AG10803 (cell line): ENCODE measurements around the gene DHRS7B.

Experiments
- DNase-seq: peaks from one replicate; pipeline ENCODE4 v3.0.0; 2010; ENCODE audit warnings: low read depth
- H3K4me3 ChIP-seq: 2 replicates; pipeline ENCODE4 v1.5.1; 2011; ENCODE audit warnings: mild to moderate bottlenecking, low read length, control low read depth
- TF ChIP-seq, protein P1 (sequence below): conservative IDR thresholded peaks from 2 replicates; pipeline ENCODE4 v1.5.1; 2011; ENCODE audit warnings: mild to moderate bottlenecking, low read length, control low read depth, inconsistent platforms

The DHRS7B gene

DNA sequence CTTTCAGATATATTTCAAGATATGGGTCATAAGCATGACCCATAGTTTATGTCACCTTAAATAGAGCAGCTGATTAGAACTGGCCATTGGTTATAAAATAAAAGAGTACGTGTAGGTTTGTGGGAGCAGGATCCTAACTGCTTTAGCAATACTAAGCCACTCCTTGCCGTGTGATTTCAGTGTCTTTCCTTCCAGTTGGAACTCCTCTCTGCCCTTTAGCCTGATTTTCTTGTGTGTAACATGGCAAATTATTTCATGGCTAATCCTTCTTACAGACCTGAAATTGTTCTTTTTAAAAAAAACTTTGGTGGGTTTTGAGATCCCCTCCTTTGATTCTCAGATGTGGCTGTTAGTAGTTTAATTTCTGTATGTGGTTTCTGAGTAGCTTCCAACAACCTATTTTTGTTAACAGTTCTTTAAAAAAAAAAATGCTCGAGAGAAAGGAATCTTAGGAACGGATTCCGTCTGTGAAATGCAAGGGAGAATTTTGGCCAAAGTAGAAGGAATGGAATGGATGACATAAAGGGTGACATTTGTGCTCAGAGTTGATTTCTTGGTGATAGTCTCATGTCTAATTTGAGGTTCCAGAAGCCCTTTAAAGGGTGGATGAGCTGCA lies 39.9 kb downstream of the DHRS7B start:
- peak; percentile 94 for DNase-seq
- TF ChIP-seq, protein P1, sequence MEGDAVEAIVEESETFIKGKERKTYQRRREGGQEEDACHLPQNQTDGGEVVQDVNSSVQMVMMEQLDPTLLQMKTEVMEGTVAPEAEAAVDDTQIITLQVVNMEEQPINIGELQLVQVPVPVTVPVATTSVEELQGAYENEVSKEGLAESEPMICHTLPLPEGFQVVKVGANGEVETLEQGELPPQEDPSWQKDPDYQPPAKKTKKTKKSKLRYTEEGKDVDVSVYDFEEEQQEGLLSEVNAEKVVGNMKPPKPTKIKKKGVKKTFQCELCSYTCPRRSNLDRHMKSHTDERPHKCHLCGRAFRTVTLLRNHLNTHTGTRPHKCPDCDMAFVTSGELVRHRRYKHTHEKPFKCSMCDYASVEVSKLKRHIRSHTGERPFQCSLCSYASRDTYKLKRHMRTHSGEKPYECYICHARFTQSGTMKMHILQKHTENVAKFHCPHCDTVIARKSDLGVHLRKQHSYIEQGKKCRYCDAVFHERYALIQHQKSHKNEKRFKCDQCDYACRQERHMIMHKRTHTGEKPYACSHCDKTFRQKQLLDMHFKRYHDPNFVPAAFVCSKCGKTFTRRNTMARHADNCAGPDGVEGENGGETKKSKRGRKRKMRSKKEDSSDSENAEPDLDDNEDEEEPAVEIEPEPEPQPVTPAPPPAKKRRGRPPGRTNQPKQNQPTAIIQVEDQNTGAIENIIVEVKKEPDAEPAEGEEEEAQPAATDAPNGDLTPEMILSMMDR = no peak
- peak overlapping the region; percentile 42 for H3K4me3 ChIP-seq

DNA sequence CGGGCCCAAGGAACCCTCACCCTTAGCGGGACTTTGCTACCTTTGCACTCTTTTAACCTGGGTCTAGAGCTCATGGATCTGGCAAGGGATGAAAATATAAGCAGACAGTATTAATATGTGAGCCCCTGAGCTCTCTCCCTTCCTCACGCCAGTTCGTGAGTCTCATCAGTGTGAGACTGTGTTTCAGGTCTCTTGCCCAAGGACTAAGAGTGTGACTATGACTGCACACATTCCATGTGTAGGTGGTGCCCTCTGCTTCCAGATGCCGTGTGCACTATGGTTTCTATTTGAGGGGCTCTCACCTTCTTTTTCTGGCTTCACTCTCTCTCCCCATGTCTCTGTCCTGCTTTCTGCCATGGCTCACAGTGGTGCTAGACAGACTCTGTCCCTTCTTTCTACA lies 40.5 kb downstream of the DHRS7B start:
- peak; percentile 85 for DNase-seq
- peak overlapping the region; percentile 42 for H3K4me3 ChIP-seq
- TF ChIP-seq, protein P1 = no peak

DNA sequence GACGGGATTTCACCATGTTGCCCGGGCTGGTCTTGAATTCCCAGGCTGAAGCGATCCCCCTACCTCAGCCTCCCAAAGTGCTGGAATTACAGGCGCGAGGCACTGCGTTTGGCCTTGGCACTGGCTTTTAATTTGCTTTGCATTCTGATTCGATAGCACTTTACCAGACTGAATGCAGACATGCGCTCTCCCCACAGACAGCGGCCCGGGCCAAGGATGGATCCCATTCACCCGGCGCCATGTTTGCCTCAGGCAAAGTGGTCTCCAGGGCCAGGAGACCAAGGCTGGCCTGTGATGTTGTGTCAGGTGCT lies 41.7 kb downstream of the DHRS7B start:
- TF ChIP-seq, protein P1 = no peak
- H3K4me3 ChIP-seq = no peak overlapping the region
- no peak for DNase-seq

DNA sequence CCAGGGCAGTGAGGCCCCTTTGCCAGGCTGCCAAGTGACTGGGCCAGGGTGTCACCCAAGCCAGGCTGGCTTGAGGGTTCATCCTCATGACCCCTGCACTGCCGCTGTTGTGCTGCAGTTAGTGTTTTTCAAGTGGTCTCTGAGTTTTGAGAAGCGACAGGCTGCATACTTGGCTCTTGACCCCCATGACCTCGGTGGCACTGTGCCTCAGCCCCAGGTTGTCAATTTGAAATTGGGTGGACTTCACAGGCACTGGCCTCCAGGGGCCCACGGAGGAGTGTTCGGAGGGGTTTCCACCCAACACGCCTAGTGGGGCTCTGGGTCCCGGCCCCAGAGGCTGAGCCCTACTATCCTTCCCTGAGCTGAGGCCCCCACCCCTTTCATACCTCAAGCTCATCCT lies 42.7 kb downstream of the DHRS7B start:
- TF ChIP-seq, protein P1 = no peak
- DNase-seq = no peak

DNA sequence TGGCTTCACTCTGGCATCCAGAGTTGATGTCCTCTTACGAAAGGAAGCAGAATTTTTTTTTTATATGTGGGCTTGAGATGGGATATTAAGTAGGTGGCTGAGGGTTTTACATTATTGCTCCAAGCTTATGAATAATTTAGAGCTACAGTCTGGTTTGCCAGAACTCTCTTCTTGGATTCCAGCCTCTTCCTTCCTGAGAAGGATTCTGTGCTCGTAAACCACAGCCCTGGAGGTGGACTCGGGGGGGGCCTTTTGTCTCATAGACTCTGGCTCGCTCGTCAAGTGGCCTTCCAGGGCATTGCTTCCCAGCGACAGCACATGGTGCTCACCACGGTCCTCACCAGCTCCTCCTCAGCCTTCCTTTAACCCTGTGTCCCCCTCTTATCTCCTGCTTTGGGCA lies 44.0 kb downstream of the DHRS7B start:
- H3K4me3 ChIP-seq = no peak overlapping the region
- TF ChIP-seq, protein P1 = no peak
- DNase-seq = peak; percentile 72

More for the DNA sequence above, 42.7 kb downstream of the DHRS7B start:
- H3K4me3 ChIP-seq = no peak overlapping the region

DNA sequence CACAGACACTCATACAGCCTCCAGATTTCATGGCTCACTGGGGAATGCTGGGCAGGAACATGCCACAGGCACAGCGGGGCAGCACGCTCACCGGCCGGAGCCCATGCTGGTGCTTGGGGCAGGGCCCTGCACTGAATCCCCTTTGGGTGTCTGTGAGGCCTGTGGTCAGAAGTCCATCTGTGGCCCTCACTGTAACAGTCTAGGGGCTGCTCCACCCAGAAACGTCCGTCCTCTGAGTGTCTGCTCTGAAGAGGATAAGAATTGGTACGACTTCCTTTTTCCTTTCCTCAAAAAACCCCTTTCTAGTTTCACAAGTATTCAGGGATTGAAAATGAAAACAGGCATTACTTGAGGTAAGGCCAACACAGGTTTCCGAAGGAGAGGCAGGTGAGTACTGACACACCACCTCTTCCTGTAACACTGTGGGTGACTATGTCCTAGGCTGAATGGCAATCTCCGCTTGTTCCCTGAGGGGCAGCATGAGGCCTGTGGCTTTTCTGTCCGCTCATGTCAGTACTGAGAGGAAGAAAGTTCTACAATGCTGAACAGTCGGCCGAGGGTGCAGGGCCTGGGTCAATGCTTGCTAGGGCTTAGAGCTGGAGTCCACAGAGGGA lies 44.7 kb downstream of the DHRS7B start:
- TF ChIP-seq, protein P1 = no peak
- DNase-seq = no peak
- H3K4me3 ChIP-seq = no peak overlapping the region

DNA sequence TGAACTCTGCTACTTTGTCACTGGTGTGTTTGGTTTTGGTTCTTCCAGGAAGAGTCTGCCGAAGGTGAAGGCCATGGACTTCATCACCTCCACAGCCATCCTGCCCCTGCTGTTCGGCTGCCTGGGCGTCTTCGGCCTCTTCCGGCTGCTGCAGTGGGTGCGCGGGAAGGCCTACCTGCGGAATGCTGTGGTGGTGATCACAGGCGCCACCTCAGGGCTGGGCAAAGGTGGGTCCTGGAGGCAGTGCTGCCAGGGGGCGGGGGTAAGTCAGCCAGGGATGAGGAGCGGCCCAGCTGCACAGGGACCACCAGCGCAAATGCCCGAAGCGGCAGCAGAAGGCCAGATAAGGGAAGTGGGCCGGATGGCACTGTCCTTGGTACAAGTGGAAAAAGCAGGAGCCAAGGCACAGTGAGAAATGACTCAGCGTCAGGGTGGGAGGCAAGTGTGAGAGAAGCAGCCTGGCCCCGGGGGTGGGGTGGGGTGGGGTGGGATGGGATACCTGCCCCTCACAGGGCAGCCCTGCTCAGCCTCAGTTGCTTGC lies 45.3 kb downstream of the DHRS7B start:
- DNase-seq = no peak
- no peak overlapping the region for H3K4me3 ChIP-seq
- TF ChIP-seq, protein P1 = no peak
